Lower leg skin (tissue), 3 donors: ENCODE data around the gene SLC7A4.

Experiments used
- CTCF ChIP-seq, 3 donors: fragments of 450-650 bp; IDR thresholded peaks; one replicate each; pipeline ENCODE4 v1.5.1; 2016; ENCODE audit warnings: antibody characterized with exemption in 3 of 3, mild to moderate bottlenecking in 3 of 3, moderate library complexity in 2 of 3
- POLR2A ChIP-seq, 2 donors: fragments of 450-650 bp; IDR thresholded peaks; one replicate each; pipeline ENCODE4 v1.6.1; 2016 to 2017; ENCODE audit warnings: antibody characterized with exemption in 2 of 2, mild to moderate bottlenecking in 1 of 2, moderate library complexity in 1 of 2

GRCh38 chr22:21001601-21002325 is 30.6 kb downstream of the SLC7A4 start, which contains the start of gene THAP7:
- TF ChIP-seq CTCF (IDR thresholded peaks at IDR 0.05) (no peak), POLR2A (IDR thresholded peaks at IDR 0.05) (peak in 1 of 2 donors; percentile 66)
